ENCODE data around the gene ZNF695.

ZNF695 gene

DNA sequence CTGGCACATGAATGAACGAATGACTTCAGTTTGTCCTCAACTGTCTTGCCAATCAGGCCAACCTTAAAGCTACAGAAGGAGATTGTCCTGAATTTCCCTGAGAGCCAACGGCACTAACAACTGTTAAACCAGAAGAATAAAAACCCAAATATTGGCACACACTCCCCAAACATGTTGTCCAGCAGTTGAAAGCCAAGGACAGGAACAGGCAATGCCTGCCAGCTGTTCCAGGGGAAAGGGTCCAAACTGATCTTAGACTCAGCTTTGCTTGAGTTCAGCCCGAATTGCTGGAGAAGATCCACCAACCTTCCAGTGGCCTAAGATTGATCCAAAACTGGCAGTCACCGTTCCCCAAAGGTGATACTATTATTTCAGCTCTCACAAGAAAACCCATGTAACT, 53.7 kb downstream of the ZNF695 start:
- no peak for DNase-seq (ENCODE audit: low read depth)

DNA sequence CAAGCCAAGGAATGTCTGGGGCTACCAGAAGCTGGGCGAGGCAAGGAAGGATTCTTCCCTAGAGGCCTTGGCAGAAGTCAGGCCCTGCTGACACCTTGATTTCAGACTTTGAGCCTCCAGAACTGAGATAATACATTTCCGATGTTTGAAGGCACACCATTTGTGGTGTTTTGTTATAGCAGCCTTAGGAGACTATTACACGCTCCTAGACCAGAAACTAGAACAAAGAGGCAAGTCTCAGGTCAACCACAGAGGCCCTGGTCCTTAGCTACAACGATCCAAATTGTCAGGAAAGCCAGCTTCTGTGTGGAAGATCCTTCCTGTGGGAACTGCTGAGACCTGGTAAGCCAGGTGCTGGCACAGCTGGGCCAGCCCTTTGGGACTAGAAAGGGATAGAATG, 56.4 kb downstream of the ZNF695 start:
- DNase-seq (ENCODE audit: low read depth), result no peak

- no peak for DNase-seq (ENCODE audit: low read depth)
These were observed 57.9 kb downstream of the ZNF695 start for GRCh38 chr1:246949956-246950355.

DNA sequence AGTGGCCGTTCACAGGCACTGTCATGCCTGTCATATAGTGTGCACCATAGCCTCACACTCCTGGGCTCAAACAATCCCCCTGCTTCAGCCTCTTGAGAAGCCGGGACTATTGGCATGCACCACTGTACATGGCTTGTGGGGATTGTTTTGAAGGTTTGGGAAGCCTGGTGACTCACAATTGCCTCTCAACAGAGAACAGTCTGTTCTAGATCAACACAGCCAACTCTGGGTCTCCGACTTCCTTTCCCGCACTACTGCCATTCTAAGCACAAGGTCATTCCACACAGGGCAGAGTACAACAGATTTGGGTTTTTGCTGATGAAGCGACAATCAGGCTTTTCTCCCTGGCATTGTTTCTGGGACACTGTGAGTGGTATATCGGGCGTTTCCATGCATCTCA, 60.6 kb downstream of the ZNF695 start:
- no peak for DNase-seq (ENCODE audit: low read depth)

GRCh38 chr1:246946366-246946765, 61.5 kb downstream of the ZNF695 start:
- no peak for DNase-seq (ENCODE audit: low read depth)
